SK-N-MC (cell line): Measurements from ENCODE around the gene GNB2.

Experiments used
- DNase-seq: peaks from one replicate; pipeline ENCODE4 v3.0.0-alpha.2; 2011; ENCODE audit warnings: low read depth, low spot score
- H3K27ac ChIP-seq: fragments of 200-600 bp; sonication (generic); 2 replicates; pipeline ENCODE4 v1.5.1; 2016; ENCODE audit warnings: mixed run types
- H3K36me3 ChIP-seq: fragments of 200-600 bp; sonication (generic); 2 replicates; pipeline ENCODE4 v1.6.1; 2017; ENCODE audit warnings: antibody characterized with exemption, low read length, mixed read lengths; ENCODE audit not compliant: insufficient read depth
- H3K4me3 ChIP-seq: fragments of 200-600 bp; sonication (generic); 2 replicates; pipeline ENCODE4 v1.5.1; 2016
- H3K9ac ChIP-seq: fragments of 200-600 bp; sonication (generic); 2 replicates; pipeline ENCODE4 v1.8.0; 2017; ENCODE audit warnings: mixed run types, mixed read lengths; ENCODE audit not compliant: insufficient read length
- H3K9me3 ChIP-seq: fragments of 200-600 bp; sonication (generic); 2 replicates; pipeline ENCODE4 v1.6.1; 2017; ENCODE audit warnings: low read depth, mild to moderate bottlenecking, antibody characterized with exemption, low read length, moderate library complexity, mixed read lengths
- EZH2 ChIP-seq: fragments of 200-600 bp; sonication (generic); IDR thresholded peaks from one replicate; pipeline ENCODE4 v1.6.1; 2017; ENCODE audit warnings: antibody characterized with exemption
- FOXP2 ChIP-seq: optimal IDR thresholded peaks from 2 replicates; pipeline ENCODE3; 2011; ENCODE audit warnings: mild to moderate bottlenecking, moderate library complexity; ENCODE audit not compliant: insufficient read depth; ENCODE audit errors: extremely low read length, control extremely low read depth
- POLR2AphosphoS5 ChIP-seq: IDR thresholded peaks from 2 replicates; pipeline ENCODE4 v1.6.1; 2012; ENCODE audit warnings: mild to moderate bottlenecking, low read depth, low read length, borderline replicate concordance

GNB2 gene

GRCh38 chr7:100688326-100688860 lies 14.9 kb downstream of the GNB2 start:
- H3K9me3 ChIP-seq: no peaks in the 10 kb centered on the region
- TF ChIP-seq POLR2AphosphoS5: no peak
- no peak for TF ChIP-seq EZH2
- TF ChIP-seq FOXP2: no peak
- no peak overlapping the region for H3K9ac ChIP-seq
- H3K27ac ChIP-seq: no peak overlapping the region
- no peak for DNase-seq
- H3K36me3 ChIP-seq: peaks cover 63% of the 10 kb centered on the region
- no peak overlapping the region for H3K4me3 ChIP-seq

DNA sequence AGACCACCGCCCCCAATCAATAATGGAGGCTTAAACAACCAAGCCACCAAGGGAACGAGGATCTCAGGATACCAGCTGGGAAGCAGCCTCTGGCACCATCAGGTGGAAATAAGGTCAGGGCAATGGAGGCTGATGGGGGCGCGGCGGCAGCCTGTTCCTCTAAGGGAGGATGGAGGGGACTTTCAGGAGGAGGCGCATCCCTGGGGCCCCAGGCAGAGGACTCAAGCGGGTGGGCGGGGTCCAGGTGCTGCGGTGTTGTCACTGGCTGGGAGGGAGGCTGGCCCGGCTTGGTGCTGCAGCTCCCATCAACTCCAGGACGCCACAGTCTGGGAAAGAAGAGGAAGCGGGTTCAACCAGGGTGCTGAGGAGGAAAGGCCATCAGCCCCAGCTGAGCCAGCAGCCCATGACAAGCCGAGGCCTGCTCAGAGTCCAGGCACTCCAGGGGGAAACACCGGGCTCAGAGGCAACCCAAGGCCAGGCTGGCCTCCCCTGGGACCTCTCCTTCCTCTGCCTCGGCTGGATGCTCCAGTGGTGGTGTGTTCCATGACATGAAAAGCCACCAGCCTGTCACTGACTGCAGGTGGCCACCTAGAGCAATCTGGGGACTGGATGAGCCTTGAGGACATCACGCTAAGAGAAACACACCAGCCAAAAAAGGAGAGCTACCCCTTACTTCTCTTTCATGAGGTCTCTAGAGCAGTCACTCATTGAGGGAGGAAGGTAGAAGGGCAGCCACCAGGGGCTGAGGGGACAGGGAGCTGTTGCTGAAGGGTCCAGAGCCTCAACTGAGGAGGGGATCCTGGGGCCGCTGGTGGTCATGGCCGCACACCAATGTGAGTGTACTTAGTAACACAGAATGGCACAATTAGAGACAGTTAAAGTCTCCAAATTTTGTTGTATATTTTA lies 15.9 kb downstream of the GNB2 start:
- no peak for TF ChIP-seq EZH2
- TF ChIP-seq FOXP2: no peak
- no peak for TF ChIP-seq POLR2AphosphoS5
- H3K27ac ChIP-seq: no peak overlapping the region
- H3K9me3 ChIP-seq: no peaks in the 10 kb centered on the region
- H3K4me3 ChIP-seq: no peak overlapping the region
- no peak for DNase-seq
- H3K36me3 ChIP-seq: peaks cover 53% of the 10 kb centered on the region
- peak overlapping the region; percentile 33 for H3K9ac ChIP-seq

- Histone ChIP-seq H3K9me3 (no peaks in the 10 kb centered on the region), H3K36me3 (peaks cover 31% of the 10 kb centered on the region), H3K27ac (peak overlapping the region; percentile 68), H3K9ac (peak overlapping the region; percentile 95), H3K4me3 (peak overlapping the region; percentile 92)
- DNase-seq: no peak
- TF ChIP-seq POLR2AphosphoS5 (peak; percentile 16; the same call in 1 of the 2 replicates), EZH2 (no peak)
Measured at GRCh38 chr7:100691676-100692577, 18.4 kb downstream of the GNB2 start.

GRCh38 chr7:100692578-100692961 lies 19.0 kb downstream of the GNB2 start:
- peak overlapping the region; percentile 92 for H3K4me3 ChIP-seq
- no peak; the same call in 1 of the 2 replicates for TF ChIP-seq POLR2AphosphoS5
- TF ChIP-seq EZH2: no peak
- TF ChIP-seq FOXP2: no peak
- H3K36me3 ChIP-seq: peaks cover 26% of the 10 kb centered on the region
- no peak for DNase-seq
- H3K27ac ChIP-seq: 0 out of 2 replicates have a peak overlapping the region, but pooled peaks have one; percentile 46
- no peaks in the 10 kb centered on the region for H3K9me3 ChIP-seq
- peak overlapping the region; percentile 95 for H3K9ac ChIP-seq

GRCh38 chr7:100693312-100694097 lies 20.0 kb downstream of the GNB2 start:
- H3K36me3 ChIP-seq: peaks cover 17% of the 10 kb centered on the region; the same call in 1 of the 2 replicates
- no peak for TF ChIP-seq EZH2
- no peak for TF ChIP-seq FOXP2
- TF ChIP-seq POLR2AphosphoS5: no peak
- H3K27ac ChIP-seq: peak overlapping the region; percentile 46; the same call in 1 of the 2 replicates
- DNase-seq: no peak
- H3K4me3 ChIP-seq: peak overlapping the region; percentile 92
- H3K9ac ChIP-seq: peak overlapping the region; percentile 95
- no peaks in the 10 kb centered on the region for H3K9me3 ChIP-seq

DNA sequence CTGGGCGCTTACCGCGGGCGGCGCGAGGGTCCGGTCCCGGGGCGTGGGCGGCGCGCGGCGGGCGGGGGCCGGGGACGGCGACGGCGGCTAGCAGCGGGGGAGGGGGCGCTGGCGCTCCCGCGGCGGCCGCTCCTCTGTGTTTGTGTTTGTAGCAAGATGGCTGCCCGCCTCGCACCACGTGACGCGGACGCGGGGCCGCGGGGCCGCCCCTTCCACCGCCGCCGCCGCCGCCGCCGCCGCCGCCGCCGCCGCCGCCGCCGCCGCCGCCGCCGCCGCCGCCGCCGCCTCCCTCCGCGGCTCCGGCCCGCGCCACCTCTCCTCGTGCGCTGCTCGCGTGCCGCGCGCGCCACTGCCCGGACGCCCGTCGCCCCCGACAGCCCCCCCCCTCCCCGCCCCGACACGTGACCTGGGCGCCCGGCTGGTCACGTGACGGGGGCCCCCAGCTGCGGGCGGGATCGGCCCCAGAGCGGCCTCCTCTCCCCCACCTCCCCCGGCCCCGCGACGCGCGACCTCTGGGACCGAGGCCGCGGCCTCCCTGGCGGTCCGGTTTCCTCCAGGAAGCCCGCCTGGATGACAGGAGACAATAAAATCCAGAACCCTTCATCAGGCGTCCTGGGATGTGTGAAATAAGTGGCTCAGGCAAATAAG lies 20.7 kb downstream of the GNB2 start, which contains the start of gene GIGYF1:
Gene GIGYF1, minus strand, starts transcription at position 153 of the 648 bp plus-strand sequence. CDS start 6,012 bp downstream, outside the sequence.
- peaks cover 10% of the 10 kb centered on the region; the same call in 1 of the 2 replicates for H3K36me3 ChIP-seq
- H3K9ac ChIP-seq: peak within 1 kb of the TSS; percentile 95
- DNase-seq: no peak
- TF ChIP-seq POLR2AphosphoS5 (0 out of 2 replicates have a peak, but pooled peaks have one; percentile 23), FOXP2 (no peak), EZH2 (no peak)
- H3K27ac ChIP-seq: peak within 1 kb of the TSS; percentile 79; the same call in 1 of the 2 replicates
- H3K4me3 ChIP-seq: peak within 1 kb of the TSS; percentile 92
- no peaks in the 10 kb centered on the region for H3K9me3 ChIP-seq

GRCh38 chr7:100696123-100696521 lies 22.6 kb downstream of the GNB2 start:
- Histone ChIP-seq H3K27ac (0 out of 2 replicates have a peak overlapping the region, but pooled peaks have one; percentile 42), H3K4me3 (no peak overlapping the region), H3K36me3 (no peaks in the 10 kb centered on the region), H3K9ac (no peak overlapping the region), H3K9me3 (no peaks in the 10 kb centered on the region)
- TF ChIP-seq POLR2AphosphoS5: no peak
- no peak for TF ChIP-seq FOXP2
- no peak for TF ChIP-seq EZH2
- DNase-seq: no peak
